ENCODE results near the gene HAPSTR1. TPM values are rescaled to one million over a fixed set of nuclear protein-coding genes. Genes with fewer than 3 reads are reported as not detected.

HAPSTR1 gene
- total and polyA plus RNA-seq, 2 of the 13 experiments (the other 11 are each of a cell fraction or from before 2014, with no cell fraction given) = 25.2 to 83.2 TPM

DNA sequence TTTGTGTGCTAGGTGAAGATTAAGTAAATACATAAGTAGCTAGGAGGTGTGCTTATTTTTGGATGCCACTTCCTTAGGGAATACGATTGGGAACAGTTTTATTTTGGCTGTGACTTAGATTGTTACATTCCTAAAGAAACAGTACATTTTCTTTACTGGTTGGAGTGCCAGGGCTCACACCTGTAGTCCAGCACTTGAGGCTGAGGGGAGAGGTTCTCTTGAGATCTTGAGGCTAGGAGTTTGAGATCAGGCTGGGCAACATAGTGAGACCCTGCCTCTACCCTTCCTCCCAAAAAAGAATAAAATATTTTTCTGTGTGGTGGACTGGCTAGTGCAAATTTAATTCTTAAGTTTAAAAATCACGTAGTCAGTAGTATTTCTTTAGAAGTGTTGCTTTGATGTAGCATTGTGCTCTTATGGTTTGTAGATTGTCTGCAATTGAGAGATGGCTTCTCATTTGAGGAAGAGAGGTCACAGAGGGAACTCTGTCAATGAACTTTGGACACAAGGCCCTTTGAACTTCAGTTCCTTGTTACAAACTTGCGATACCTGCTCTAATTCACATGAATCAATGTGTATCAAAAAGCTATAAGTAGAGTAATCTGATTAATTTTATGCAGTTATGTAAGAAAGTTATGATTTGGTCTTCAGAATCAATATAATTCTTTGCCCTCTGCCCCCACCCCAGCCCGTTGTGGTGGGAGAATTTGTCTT is 7.1 kb downstream of the HAPSTR1 start:
- peaks cover 72% of the 10 kb centered on the region for H3K4me1 ChIP-seq (ENCODE audit: insufficient read depth, low read length)
- no peaks in the 10 kb centered on the region for H3K9me3 ChIP-seq (ENCODE audit: low read length)
- peak overlapping the region; percentile 29 for H3K4me2 ChIP-seq (ENCODE audit: low read depth, low read length)
- H3K4me3 ChIP-seq (replicated peaks in 1 of 3; ENCODE audit: insufficient read depth in 1 of 3, low read depth in 2 of 3, low read length in 3 of 3) = no peak overlapping the region
- BruUV-seq (replicated peaks) = no TSS peak
- 78% methylated on average over 4 of the region's 4 CpGs for WGBS (ENCODE audit: low lambda C conversion rate)
- ChIA-PET POLR2A (interaction anchor here (1.0 kb wide), 1 partner anchor 9 kb away, joined by 3 read pairs; no protein-coding TSS in a partner anchor), CTCF (ENCODE audit: low intra/inter-chr PET ratio, low total read pairs) (no interaction called here)
- ATAC-seq = peak; percentile 15; the same call in 2 of the 3 replicates
- peaks cover 100% of the 10 kb centered on the region for H3K79me2 ChIP-seq (ENCODE audit: insufficient read depth, low read length)
- no peak overlapping the region for H3K9ac ChIP-seq (ENCODE audit: insufficient read depth, low read depth, low read length)
- no peak for DNase-seq (ENCODE audit: low spot score)
- peaks cover 27 to 64% of the 10 kb centered on the region in 2 experiments for H3K36me3 ChIP-seq (replicated peaks in 1 of 2; ENCODE audit: control insufficient read depth in 1 of 2, insufficient read depth in 2 of 2, low read length in 2 of 2)
- H3K27ac ChIP-seq (ENCODE audit: extremely low read length, insufficient read depth, low read length) = no peak overlapping the region
- intact Hi-C loops (cut with micrococcal nuclease; ENCODE audit: unreplicated experiment) (loop anchor here (10.0 kb wide), 2 partner anchors 164 to 424 kb away; partner anchors contain the start of gene ABAT), in situ Hi-C loops (cut with HindIII; ENCODE audit: extremely low pct_ligation_motif_present, low pct_unique_long_range_greater_than_20kb) (no loop called here)
- no peak overlapping the region for H2AFZ ChIP-seq (ENCODE audit: low read length)
- FAIRE-seq = no peak
- H3K27me3 ChIP-seq (ENCODE audit: control insufficient read depth in 1 of 2, insufficient read depth in 2 of 2, low read length in 2 of 2) = no peaks in the 10 kb centered on the region; a peak in 1 of 5 replicates
- H4K20me1 ChIP-seq (ENCODE audit: insufficient read depth, low read length) = peaks cover 100% of the 10 kb centered on the region
- TF ChIP-seq, protein P1, sequence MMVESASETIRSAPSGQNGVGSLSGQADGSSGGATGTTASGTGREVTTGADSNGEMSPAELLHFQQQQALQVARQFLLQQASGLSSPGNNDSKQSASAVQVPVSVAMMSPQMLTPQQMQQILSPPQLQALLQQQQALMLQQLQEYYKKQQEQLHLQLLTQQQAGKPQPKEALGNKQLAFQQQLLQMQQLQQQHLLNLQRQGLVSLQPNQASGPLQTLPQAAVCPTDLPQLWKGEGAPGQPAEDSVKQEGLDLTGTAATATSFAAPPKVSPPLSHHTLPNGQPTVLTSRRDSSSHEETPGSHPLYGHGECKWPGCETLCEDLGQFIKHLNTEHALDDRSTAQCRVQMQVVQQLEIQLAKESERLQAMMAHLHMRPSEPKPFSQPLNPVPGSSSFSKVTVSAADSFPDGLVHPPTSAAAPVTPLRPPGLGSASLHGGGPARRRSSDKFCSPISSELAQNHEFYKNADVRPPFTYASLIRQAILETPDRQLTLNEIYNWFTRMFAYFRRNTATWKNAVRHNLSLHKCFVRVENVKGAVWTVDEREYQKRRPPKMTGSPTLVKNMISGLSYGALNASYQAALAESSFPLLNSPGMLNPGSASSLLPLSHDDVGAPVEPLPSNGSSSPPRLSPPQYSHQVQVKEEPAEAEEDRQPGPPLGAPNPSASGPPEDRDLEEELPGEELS (CRISPR knock-in tag; IDR thresholded peaks at IDR 0.05) = 0 out of 2 replicates have a peak, but pooled peaks have one; percentile 0
- TF ChIP-seq RARA (CRISPR knock-in tag; IDR thresholded peaks at IDR 0.05) = peak; percentile 63
- TF ChIP-seq, protein P2, sequence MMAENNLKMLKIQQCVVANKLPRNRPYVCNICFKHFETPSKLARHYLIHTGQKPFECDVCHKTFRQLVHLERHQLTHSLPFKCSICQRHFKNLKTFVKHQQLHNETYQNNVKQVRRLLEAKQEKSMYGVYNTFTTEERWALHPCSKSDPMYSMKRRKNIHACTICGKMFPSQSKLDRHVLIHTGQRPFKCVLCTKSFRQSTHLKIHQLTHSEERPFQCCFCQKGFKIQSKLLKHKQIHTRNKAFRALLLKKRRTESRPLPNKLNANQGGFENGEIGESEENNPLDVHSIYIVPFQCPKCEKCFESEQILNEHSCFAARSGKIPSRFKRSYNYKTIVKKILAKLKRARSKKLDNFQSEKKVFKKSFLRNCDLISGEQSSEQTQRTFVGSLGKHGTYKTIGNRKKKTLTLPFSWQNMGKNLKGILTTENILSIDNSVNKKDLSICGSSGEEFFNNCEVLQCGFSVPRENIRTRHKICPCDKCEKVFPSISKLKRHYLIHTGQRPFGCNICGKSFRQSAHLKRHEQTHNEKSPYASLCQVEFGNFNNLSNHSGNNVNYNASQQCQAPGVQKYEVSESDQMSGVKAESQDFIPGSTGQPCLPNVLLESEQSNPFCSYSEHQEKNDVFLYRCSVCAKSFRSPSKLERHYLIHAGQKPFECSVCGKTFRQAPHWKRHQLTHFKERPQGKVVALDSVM (CRISPR knock-in tag; IDR thresholded peaks at IDR 0.05) = peak; percentile 37; the same call in 1 of the 2 replicates
- TF ChIP-seq POLR2AphosphoS2 (IDR thresholded peaks at IDR 0.05; ENCODE audit: low read depth, low read length) = 0 out of 2 replicates have a peak, but pooled peaks have one; percentile 62
- TF ChIP-seq NCOR1 (IDR thresholded peaks at IDR 0.05; ENCODE audit: borderline replicate concordance, low read length) = peak; percentile 69; the same call in 1 of the 2 replicates
- TF ChIP-seq, protein P3, sequence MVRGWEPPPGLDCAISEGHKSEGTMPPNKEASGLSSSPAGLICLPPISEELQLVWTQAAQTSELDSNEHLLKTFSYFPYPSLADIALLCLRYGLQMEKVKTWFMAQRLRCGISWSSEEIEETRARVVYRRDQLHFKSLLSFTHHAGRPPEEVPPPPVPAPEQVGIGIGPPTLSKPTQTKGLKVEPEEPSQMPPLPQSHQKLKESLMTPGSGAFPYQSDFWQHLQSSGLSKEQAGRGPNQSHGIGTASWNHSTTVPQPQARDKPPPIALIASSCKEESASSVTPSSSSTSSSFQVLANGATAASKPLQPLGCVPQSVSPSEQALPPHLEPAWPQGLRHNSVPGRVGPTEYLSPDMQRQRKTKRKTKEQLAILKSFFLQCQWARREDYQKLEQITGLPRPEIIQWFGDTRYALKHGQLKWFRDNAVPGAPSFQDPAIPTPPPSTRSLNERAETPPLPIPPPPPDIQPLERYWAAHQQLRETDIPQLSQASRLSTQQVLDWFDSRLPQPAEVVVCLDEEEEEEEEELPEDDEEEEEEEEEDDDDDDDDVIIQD (CRISPR knock-in tag; IDR thresholded peaks at IDR 0.05; ENCODE audit: low read depth) = 0 out of 2 replicates have a peak, but pooled peaks have one; percentile 17
- no peak for TF ChIP-seq ZNF264 (CRISPR knock-in tag; IDR thresholded peaks at IDR 0.05)
- TF ChIP-seq ZNF121 (CRISPR knock-in tag; IDR thresholded peaks at IDR 0.05) = peak; percentile 94
- no peak for TF ChIP-seq HMG20A (CRISPR knock-in tag; IDR thresholded peaks at IDR 0.05; ENCODE audit: borderline replicate concordance)
- no peak for TF ChIP-seq MYC (CRISPR knock-in tag; IDR thresholded peaks at IDR 0.05; ENCODE audit: borderline replicate concordance)
- 0 out of 2 replicates have a peak, but pooled peaks have one; percentile 21 for TF ChIP-seq NR2F6 (IDR thresholded peaks at IDR 0.05)
- TF ChIP-seq NR2F6 (CRISPR knock-in tag; IDR thresholded peaks at IDR 0.05) = peak; percentile 42; the same call in 1 of the 2 replicates
- 0 out of 2 replicates have a peak, but pooled peaks have one; percentile 24 for TF ChIP-seq FOXA3 (CRISPR knock-in tag; IDR thresholded peaks at IDR 0.05)
- TF ChIP-seq HNF4G (IDR thresholded peaks at IDR 0.05; ENCODE audit: borderline replicate concordance, low read depth, low read length) = peak; percentile 73; the same call in 1 of the 2 replicates
- TF ChIP-seq HNF4G (CRISPR knock-in tag; IDR thresholded peaks at IDR 0.05; ENCODE audit: borderline replicate concordance, low read depth) = no peak
- TF ChIP-seq NR2F1 (CRISPR knock-in tag; IDR thresholded peaks at IDR 0.05) = peak in 1 of 2 experiments; percentile 61; a peak in 3 of 4 replicates
